GM12873 (cell line): ENCODE data around the gene NDUFB7.

Experiments
- TF ChIP-seq, protein P1 (sequence below): IDR thresholded peaks from 2 replicates; pipeline ENCODE4 v1.5.1; 2012; ENCODE audit warnings: low read depth, mild to moderate bottlenecking, moderate library complexity, low read length, control low read depth; ENCODE audit not compliant: insufficient read depth; ENCODE audit errors: missing control alignments

NDUFB7 gene

DNA sequence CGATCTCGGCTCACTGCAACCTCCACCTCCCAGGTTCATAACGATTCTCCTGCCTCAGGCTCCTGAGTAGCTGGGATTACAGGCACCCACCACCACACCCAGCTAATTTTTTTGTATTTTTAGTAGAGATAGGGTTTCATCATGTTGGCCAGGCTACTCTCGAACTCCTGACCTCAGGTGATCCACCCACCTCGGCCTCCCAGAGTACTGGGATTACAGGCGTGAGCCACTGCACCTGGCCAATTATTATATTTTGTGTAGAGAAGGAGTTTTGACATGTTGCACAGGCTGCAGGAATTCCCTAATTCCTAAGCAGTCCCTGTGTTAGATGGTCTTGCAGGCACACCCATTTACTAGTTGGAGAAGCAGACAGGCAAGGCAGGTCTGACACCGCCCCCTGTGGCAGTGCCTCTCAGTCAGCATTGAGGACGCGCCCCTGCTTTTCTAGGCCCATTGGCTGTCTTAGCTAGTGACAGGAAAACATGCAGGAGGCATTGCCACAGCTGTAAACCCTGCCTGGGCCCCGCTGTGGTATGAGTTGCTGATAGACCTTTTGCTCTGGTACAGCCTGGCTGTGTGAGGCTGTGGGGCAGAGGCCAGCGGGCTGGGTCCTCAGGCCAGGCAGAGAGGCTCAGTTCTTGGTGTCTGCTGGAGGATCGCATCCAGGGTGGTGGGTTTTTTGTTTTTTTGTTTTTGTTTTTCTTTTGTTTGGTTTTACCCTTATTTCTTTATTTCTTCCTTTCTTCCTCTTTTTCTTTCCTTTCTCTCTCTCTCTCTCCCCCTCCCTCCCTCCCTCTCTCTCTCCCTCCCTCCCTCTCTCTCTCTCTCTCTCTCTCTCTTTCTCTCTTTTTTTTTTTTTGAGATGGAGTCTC is 20.5 kb downstream of the NDUFB7 start:
- TF ChIP-seq, protein P1, sequence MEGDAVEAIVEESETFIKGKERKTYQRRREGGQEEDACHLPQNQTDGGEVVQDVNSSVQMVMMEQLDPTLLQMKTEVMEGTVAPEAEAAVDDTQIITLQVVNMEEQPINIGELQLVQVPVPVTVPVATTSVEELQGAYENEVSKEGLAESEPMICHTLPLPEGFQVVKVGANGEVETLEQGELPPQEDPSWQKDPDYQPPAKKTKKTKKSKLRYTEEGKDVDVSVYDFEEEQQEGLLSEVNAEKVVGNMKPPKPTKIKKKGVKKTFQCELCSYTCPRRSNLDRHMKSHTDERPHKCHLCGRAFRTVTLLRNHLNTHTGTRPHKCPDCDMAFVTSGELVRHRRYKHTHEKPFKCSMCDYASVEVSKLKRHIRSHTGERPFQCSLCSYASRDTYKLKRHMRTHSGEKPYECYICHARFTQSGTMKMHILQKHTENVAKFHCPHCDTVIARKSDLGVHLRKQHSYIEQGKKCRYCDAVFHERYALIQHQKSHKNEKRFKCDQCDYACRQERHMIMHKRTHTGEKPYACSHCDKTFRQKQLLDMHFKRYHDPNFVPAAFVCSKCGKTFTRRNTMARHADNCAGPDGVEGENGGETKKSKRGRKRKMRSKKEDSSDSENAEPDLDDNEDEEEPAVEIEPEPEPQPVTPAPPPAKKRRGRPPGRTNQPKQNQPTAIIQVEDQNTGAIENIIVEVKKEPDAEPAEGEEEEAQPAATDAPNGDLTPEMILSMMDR = peak; percentile 57

- TF ChIP-seq, protein P1 = no peak
Observed at GRCh38 chr19:14550201-14550754, 21.6 kb downstream of the NDUFB7 start.

- TF ChIP-seq, protein P1 = no peak
Observed at GRCh38 chr19:14545716-14546082, 26.2 kb downstream of the NDUFB7 start.

DNA sequence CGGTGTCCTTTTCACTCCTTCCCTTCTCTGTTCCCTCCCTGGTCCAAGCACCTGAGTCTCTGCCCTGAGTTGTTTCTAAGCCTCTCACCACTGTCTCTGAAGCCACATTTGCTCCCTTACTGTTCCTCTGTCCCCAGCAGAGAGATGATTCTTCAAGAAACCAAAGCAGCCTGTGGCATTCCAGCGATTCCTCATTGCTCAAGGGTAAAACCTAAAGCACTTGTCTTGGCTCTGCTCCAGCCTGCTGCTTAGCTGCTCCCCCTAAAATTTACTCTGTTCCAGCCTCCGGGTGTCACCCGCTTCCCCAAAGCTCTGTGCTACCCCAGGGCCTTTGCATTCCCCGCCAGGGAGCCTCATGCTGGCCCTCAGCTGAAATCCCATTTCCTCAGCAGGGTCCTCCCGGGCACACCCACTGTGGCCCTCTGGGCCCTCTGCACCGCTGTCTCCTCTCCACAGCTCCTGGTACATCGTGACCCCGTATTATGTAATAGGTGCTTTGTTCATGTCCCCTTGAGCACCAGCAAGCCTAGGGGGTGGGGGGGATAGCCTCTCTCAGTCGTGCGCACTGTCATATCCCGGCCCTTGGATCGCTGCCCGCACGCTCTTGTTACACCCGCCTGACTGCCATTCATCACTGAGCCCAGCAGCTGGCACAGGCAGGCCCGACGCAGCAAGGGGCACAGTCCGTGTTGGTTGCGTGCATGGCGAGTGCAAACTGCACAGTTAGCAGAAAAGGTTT is 26.7 kb downstream of the NDUFB7 start:
- TF ChIP-seq, protein P1 = no peak

DNA sequence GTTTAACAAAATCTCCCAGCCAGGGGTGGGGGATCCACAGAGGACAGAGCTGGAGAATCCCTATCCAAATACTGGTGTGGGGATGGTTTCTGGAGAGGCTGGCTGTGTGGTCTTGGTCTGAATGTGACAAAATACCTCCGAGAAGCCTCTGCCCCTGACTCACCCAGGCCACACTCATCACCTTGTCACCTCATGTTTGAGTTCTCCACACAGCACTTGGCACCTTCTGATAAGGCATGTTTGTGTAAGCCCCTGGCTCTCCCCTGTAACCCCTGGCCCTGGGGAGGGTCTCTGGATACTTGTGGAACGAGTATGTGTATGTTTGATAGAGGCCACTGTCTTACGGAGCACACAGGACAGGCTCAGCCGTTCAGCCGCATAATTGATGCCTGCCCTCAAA is 27.8 kb downstream of the NDUFB7 start:
- TF ChIP-seq, protein P1 = no peak

DNA sequence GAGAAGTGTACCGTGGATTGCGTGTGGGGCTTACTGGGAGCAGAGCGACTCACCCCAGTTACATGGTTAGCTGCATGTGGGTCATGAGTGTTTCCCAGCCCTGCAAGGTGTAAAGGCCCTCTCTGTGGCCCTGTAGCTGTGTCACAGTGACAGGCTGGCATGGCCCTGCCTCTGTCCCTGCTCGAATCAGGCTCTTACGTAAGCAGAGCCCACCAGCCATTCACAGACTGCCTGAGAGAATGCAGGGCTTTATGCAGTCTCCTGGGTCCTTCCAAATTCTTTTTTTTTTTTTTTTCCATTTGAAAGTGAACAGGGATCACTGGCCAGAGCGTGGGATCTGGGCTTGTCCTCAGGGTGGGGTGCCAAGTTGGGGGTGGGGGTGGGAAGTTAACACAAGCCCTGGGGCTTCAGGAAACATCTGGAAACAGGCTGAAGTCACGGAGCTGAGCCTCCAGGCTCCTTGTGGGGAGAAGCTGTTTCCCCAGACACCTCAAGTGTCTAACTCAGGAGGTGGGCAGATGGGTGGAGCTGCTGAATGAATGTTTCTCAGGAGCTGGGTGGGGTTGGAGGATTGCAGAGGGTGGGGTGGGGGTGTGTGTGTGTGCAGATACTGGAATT is 29.0 kb downstream of the NDUFB7 start:
- TF ChIP-seq, protein P1 = no peak
